ENCODE data around the gene GLYAT. TPM values are rescaled to one million over a fixed set of nuclear protein-coding genes. Genes with fewer than 3 reads are reported as not detected.

The GLYAT gene
- total RNA-seq, 1 donor from 2014 or later, result not detected

DNA sequence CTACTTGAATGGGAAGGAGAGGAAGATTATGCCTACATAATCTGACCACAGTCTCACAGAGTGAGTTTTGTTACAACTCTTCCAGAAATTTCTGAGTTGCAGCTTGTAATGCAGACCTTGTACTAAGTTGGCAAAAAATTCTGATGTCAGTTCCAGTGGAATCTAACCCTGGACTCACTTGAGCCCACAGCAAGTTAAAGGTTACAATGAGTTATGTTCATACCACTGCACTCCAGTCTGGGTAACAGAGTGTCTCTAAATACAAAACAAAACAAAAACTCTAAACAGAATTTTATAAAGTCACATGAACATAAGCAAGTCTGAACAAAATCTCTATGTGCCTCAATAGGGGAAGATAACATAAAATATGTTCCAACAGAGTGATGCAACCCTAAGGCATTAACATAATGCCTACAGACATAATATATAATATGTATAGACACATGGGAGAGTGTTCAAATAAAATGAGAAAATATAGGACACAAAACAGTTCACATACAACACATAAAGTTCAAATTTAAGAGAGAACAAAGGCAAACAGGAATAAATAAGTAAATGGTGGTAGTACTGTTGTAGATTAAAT is 1.1 kb downstream of the GLYAT start:
- DNase-seq (no peak), ATAC-seq (no peak)
- Histone ChIP-seq H3K4me1 (peaks cover 12% of the 10 kb centered on the region), H3K27ac (no peak overlapping the region), H3K4me3 (no peak overlapping the region), H3K27me3 (no peaks in the 10 kb centered on the region), H3K36me3 (no peaks in the 10 kb centered on the region), H3K9me3 (no peaks in the 10 kb centered on the region)
- TF ChIP-seq, protein P1, sequence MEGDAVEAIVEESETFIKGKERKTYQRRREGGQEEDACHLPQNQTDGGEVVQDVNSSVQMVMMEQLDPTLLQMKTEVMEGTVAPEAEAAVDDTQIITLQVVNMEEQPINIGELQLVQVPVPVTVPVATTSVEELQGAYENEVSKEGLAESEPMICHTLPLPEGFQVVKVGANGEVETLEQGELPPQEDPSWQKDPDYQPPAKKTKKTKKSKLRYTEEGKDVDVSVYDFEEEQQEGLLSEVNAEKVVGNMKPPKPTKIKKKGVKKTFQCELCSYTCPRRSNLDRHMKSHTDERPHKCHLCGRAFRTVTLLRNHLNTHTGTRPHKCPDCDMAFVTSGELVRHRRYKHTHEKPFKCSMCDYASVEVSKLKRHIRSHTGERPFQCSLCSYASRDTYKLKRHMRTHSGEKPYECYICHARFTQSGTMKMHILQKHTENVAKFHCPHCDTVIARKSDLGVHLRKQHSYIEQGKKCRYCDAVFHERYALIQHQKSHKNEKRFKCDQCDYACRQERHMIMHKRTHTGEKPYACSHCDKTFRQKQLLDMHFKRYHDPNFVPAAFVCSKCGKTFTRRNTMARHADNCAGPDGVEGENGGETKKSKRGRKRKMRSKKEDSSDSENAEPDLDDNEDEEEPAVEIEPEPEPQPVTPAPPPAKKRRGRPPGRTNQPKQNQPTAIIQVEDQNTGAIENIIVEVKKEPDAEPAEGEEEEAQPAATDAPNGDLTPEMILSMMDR (IDR thresholded peaks at IDR 0.05), result no peak
- intact Hi-C loops (cut with DNase I), result no loop called here

DNA sequence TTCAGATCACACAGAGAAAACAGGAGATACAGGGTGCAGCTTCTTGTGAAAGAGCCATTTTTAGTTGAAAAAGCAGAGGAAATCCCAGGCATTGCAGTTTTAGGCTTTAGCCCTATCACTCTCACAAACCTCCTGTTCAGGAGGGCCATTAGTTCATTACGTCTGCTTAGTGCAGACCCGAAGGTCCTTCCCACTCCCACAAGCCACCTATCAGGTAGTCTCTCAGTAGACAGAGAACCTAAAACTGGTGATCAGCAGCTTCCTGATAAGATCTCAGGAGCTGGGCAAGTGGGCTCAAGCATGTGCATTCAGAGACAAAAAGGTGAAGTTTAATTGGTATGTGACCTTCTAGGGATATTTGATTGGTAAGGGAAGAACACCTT is 4.3 kb downstream of the GLYAT start:
- DNase-seq, result no peak
- ATAC-seq, result no peak
- Histone ChIP-seq H3K9me3 (no peaks in the 10 kb centered on the region), H3K4me1 (peaks cover 12% of the 10 kb centered on the region), H3K36me3 (no peaks in the 10 kb centered on the region), H3K27me3 (no peaks in the 10 kb centered on the region), H3K27ac (no peak overlapping the region), H3K4me3 (no peak overlapping the region)
- TF ChIP-seq, protein P1 (IDR thresholded peaks at IDR 0.05), result no peak
- intact Hi-C loops (cut with DNase I), result no loop called here

DNA sequence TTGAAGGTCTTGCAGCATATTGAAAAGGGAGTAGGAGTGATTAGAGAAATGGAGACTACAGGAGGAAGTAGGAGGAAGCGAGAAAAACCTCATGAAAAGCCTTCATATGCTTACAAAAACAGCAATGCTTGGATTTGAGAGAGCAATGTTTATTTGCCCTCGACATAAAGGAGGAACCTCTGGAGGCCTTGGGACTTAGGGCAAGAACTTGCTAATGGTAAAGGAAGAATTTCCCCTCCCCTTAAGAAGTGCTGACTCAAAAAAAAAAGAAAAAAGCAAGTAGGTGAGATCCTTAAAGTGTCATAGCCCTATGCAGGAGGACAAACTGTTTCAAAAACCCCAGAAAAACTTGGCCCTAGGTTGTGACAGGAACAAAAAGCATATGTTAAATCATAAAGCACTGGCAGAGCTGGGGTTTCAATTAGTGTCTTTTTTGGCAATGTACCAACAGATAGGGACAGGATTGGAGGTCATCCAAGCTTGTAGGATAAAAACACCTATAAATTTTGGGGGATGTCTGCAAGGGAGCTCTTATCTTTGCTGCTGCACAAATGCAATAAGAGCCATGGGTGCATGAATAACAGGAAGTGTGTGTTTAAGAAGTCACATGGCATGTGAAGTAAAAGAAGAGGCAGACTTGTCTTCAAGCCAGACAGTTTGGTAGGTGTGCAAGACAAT is 4.9 kb downstream of the GLYAT start:
- Histone ChIP-seq H3K36me3 (no peaks in the 10 kb centered on the region), H3K4me1 (peaks cover 12% of the 10 kb centered on the region), H3K4me3 (no peak overlapping the region), H3K9me3 (no peaks in the 10 kb centered on the region), H3K27ac (no peak overlapping the region), H3K27me3 (no peaks in the 10 kb centered on the region)
- ATAC-seq (peak; percentile 47), DNase-seq (no peak)
- intact Hi-C loops (cut with DNase I), result no loop called here
- TF ChIP-seq, protein P1 (IDR thresholded peaks at IDR 0.05), result no peak

DNA sequence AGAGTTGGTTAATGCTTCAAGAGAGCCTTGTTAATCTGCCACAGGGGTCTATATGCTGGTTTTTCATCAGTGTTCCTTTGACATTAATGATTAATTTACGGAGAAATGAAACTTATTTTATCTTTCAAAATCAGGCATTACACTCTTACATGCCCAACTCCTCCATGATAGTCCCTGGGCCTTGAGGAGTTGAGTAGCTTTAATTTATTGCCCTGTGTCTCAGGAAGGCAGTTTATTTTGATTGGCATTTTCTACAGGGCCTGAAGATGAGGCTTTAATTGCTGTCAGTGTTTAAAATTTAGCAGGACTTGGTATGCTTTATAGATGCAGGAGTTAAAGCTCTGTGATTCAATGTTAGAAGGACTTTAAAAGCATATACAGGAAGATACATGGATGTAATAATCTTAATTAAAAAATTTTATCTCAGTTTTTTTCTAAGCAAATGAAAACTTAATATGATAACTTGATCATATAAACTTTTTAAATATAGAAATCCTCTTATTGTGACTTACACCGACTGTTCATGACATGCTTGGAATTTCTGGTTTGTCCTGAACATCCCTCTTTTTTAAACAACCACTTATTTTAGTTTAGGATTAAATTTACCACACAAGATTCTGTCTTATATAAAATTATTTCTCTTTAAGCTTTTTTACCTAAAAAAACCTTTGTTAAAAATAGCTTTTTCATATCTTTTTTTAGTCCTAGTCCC is 12.2 kb downstream of the GLYAT start:
- intact Hi-C loops (cut with DNase I), result no loop called here
- no peak for ATAC-seq

DNA sequence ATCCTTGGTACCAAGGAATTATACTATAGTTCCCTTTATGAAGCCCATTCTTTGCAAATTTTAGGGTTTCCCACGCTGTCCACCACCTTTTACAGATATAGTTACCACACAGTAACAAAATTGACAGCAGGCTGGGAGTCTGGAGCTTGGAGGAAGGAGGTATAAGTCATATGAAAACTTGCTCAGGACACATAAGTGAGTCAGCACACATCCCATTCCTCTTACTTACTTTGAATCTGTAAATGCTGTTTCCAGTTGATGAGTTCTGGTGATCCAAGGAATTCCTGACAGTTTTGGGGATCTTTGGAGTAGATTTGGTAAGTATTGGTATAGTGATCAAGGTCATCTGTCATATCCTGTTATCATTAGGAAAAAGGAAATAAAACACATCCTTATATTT is 19.2 kb downstream of the GLYAT start:
- Histone ChIP-seq H3K9me3 (no peaks in the 10 kb centered on the region), H3K4me1 (no peaks in the 10 kb centered on the region), H3K27ac (no peak overlapping the region), H3K36me3 (no peaks in the 10 kb centered on the region), H3K27me3 (no peaks in the 10 kb centered on the region), H3K4me3 (no peak overlapping the region)
- ATAC-seq, result no peak
- no peak for DNase-seq
- intact Hi-C loops (cut with DNase I), result no loop called here
- TF ChIP-seq, protein P1 (IDR thresholded peaks at IDR 0.05), result no peak

More for the DNA sequence above, 12.2 kb downstream of the GLYAT start:
- TF ChIP-seq, protein P1 (IDR thresholded peaks at IDR 0.05), result no peak
- Histone ChIP-seq H3K36me3 (no peaks in the 10 kb centered on the region), H3K4me3 (no peak overlapping the region), H3K27ac (no peak overlapping the region), H3K9me3 (no peaks in the 10 kb centered on the region), H3K4me1 (no peaks in the 10 kb centered on the region), H3K27me3 (no peaks in the 10 kb centered on the region)
- no peak for DNase-seq

All from upper lobe of right lung (tissue), 1 donor.